K562 (cell line): Measurements from ENCODE around the gene SLC25A1. TPM values are rescaled to one million over a fixed set of nuclear protein-coding genes. Genes with fewer than 3 reads are reported as not detected.

Source experiments
- E2F8 ChIP-seq: fragments of 450-650 bp; IDR thresholded peaks from 2 replicates; pipeline ENCODE4 v1.7.1; 2018; ENCODE audit warnings: mild to moderate bottlenecking, low read depth; ENCODE audit not compliant: partially characterized antibody
- HMBOX1 ChIP-seq: sonication (generic); IDR thresholded peaks from 2 replicates; pipeline ENCODE4 v1.6.1; 2016
- HNRNPLL ChIP-seq: fragments of 200-400 bp; formaldehyde crosslinking; IDR thresholded peaks from 2 replicates; pipeline ENCODE4 v1.6.1; 2017; ENCODE audit warnings: low read length, low read depth, mild to moderate bottlenecking; ENCODE audit not compliant: poor library complexity, severe bottlenecking
- MECOM ChIP-seq: fragments of 250-450 bp; sonication (Bioruptor Pico); IDR thresholded peaks from 2 replicates; pipeline ENCODE4 v1.8.0; 2022; ENCODE audit warnings: inconsistent platforms
- MLX ChIP-seq, 2 experiments: fragments of 450-650 bp in 1 of 2; sonication (generic) in 1 of 2; formaldehyde crosslinking; conservative IDR thresholded peaks; 2 replicates each; pipeline versions ENCODE4 v1.4.0 to v1.8.1; 2020 to 2022; ENCODE audit warnings: mild to moderate bottlenecking in 1 of 2, missing genetic modification reagents in 1 of 2
- MTA2 ChIP-seq: fragments of 450-650 bp; IDR thresholded peaks from 2 replicates; pipeline ENCODE4 v1.6.1; 2016; ENCODE audit warnings: low read depth
- NFIC ChIP-seq: fragments of 450-650 bp; IDR thresholded peaks from 2 replicates; pipeline ENCODE4 v1.6.1; 2017; ENCODE audit warnings: mild to moderate bottlenecking, inconsistent platforms
- PML ChIP-seq: IDR thresholded peaks from 2 replicates; pipeline ENCODE4 v1.6.1; 2012; ENCODE audit warnings: low read length, inconsistent platforms
- POLR3G ChIP-seq: IDR thresholded peaks from 2 replicates; pipeline ENCODE4 v1.6.1; 2011; ENCODE audit not compliant: insufficient read length, insufficient replicate concordance; ENCODE audit errors: extremely low read depth
- POU5F1 ChIP-seq: fragments of 150-350 bp; IDR thresholded peaks from 2 replicates; pipeline ENCODE4 v1.6.1; 2014; ENCODE audit warnings: borderline replicate concordance, low read length, low read depth, mild to moderate bottlenecking; ENCODE audit not compliant: partially characterized antibody
- PRMT5 ChIP-seq: sonication (generic); formaldehyde crosslinking; IDR thresholded peaks from 2 replicates; pipeline ENCODE4 v1.5.0; 2020; ENCODE audit warnings: missing genetic modification reagents
- RHOXF2B ChIP-seq: fragments of 250-450 bp; sonication (Bioruptor Pico); conservative IDR thresholded peaks from 2 replicates; pipeline ENCODE4 v1.5.1; 2021
- SREBF1 ChIP-seq: fragments of 150-350 bp; IDR thresholded peaks from 2 replicates; pipeline ENCODE4 v1.6.1; 2014; ENCODE audit warnings: antibody characterized with exemption, low read depth, low read length, borderline replicate concordance
- SRSF9 ChIP-seq: fragments of 200-400 bp; formaldehyde crosslinking; IDR thresholded peaks from 2 replicates; pipeline ENCODE4 v1.6.1; 2017; ENCODE audit warnings: low read depth, low read length, borderline replicate concordance
- TEAD4 ChIP-seq, 2 experiments: sonication (generic) in 1 of 2; formaldehyde crosslinking in 1 of 2; IDR thresholded peaks; 2 replicates each; pipeline versions ENCODE4 v1.6.1 to v1.8.0; 2012 to 2022; ENCODE audit warnings: borderline replicate concordance in 1 of 2, inconsistent platforms in 1 of 2, low read length in 1 of 2, mild to moderate bottlenecking in 1 of 2, missing genetic modification reagents in 1 of 2
- TRIM25 ChIP-seq: fragments of 450-650 bp; IDR thresholded peaks from 2 replicates; pipeline ENCODE4 v1.7.0; 2016; ENCODE audit warnings: borderline replicate concordance
- ZFP36 ChIP-seq: fragments of 150-350 bp; IDR thresholded peaks from 2 replicates; pipeline ENCODE4 v1.6.1; 2018; ENCODE audit warnings: low read length, low read depth; ENCODE audit not compliant: partially characterized antibody
- ZHX1 ChIP-seq: fragments of 150-350 bp; conservative IDR thresholded peaks from 2 replicates; pipeline ENCODE4 v1.6.1; 2014; ENCODE audit warnings: low read length
- polyA plus RNA-seq, 8 experiments: library from polyadenylated mRNA; depleted of rRNA in 4 of 8; stranded (reverse) in 5 of 8; unstranded in 3 of 8; fragments of >200 nt; fragmentation: Nextera tagmentation in 2 of 8; fragmentation: Illumina TruSeq in 1 of 8; extraction: Ambion mirVana in 2 of 8; extraction: Trizol in 1 of 8; gene quantifications; 2 replicates each; pipeline versions ENCODE4 v1.2.1 to v1.2.3, GENCODE V29; 2011 to 2014; ENCODE audit warnings: inconsistent platforms in 1 of 8, missing spikeins in 1 of 8
- total RNA-seq, 7 experiments: library from RNA; depleted of rRNA in 6 of 7; stranded (reverse); fragments of >200 nt in 6 of 7; fragmentation: Illumina TruSeq in 2 of 7; extraction: Trizol in 2 of 7; gene quantifications; 2 replicates each; pipeline versions ENCODE4 v1.2.1 to v1.2.3, GENCODE V29; 2011 to 2021; ENCODE audit warnings: low replicate concordance in 1 of 7

Gene SLC25A1
- total and polyA plus RNA-seq, 9 of the 15 experiments (the other 6 are each of a cell fraction or from before 2014, with no cell fraction given): 11.0 to 408 (median 110) TPM

GRCh38 chr22:19218541-19219233, 40.2 kb upstream of the SLC25A1 start (continued):
- no peak for TF ChIP-seq HMBOX1
- TF ChIP-seq TRIM25: no peak
- no peak for TF ChIP-seq MTA2
- TF ChIP-seq POLR3G: no peak
- peak; percentile 46; the same call in 1 of the 2 replicates for TF ChIP-seq ZHX1
- TF ChIP-seq MECOM: no peak
- 0 out of 4 replicates have a peak, but pooled peaks of 1 of the 2 experiments have one; percentile 15 for TF ChIP-seq MLX (CRISPR knock-in tag; conservative IDR thresholded peaks at IDR 0.05)
- TF ChIP-seq SREBF1: no peak
- TF ChIP-seq SRSF9: no peak
- no peak for TF ChIP-seq PML
- 0 out of 2 replicates have a peak, but pooled peaks have one; percentile 73 for TF ChIP-seq PRMT5 (CRISPR knock-in tag)
- no peak for TF ChIP-seq E2F8
- TF ChIP-seq ZFP36: peak; percentile 36
- no peak for TF ChIP-seq POU5F1
- no peak for TF ChIP-seq TEAD4 (IDR thresholded peaks at IDR 0.05; ENCODE audit: low read length)
- peak; percentile 88; the same call in 1 of the 2 replicates for TF ChIP-seq TEAD4 (CRISPR knock-in tag; IDR thresholded peaks at IDR 0.05; ENCODE audit: borderline replicate concordance)
- no peak for TF ChIP-seq HNRNPLL
- TF ChIP-seq NFIC: no peak
- 0 out of 2 replicates have a peak, but pooled peaks have one; percentile 41 for TF ChIP-seq RHOXF2B (CRISPR knock-in tag)
